ENCODE data around the gene IGSF3.

GRCh38 chr1:116686175-116686574 is 18.6 kb upstream of the IGSF3 start:
- TF ChIP-seq CTCF (IDR thresholded peaks at IDR 0.05 in 4 of 5, conservative IDR thresholded peaks at IDR 0.05 in 1 of 5) = no peak
- no peak for TF ChIP-seq POLR2A (IDR thresholded peaks at IDR 0.05)

All from gastrocnemius medialis (tissue), 4 donors.